MG63 (cell line): ENCODE measurements around the gene CLDN15. TPM values are rescaled to one million over a fixed set of nuclear protein-coding genes. Genes with fewer than 3 reads are reported as not detected.
"Not testable (repeated sequence)": the region's sequence is repeated elsewhere in the genome, so short reads cannot be mapped to it uniquely, and the experiment has no call there.

ENCODE experiments used
- DNase-seq: peaks from one replicate; pipeline ENCODE4 v3.0.0-alpha.2; 2020
- H3K27me3 ChIP-seq: fragments of 250-450 bp; sonication (Bioruptor Pico); 2 replicates; pipeline ENCODE4 v1.5.1; 2020; ENCODE audit warnings: mild to moderate bottlenecking, moderate library complexity
- H3K36me3 ChIP-seq: fragments of 250-450 bp; sonication (Bioruptor Pico); 2 replicates; pipeline ENCODE4 v1.5.1; 2020; ENCODE audit warnings: mild to moderate bottlenecking, moderate library complexity
- H3K4me3 ChIP-seq: fragments of 250-450 bp; sonication (Bioruptor Pico); 2 replicates; pipeline ENCODE4 v1.5.1; 2020; ENCODE audit warnings: mild to moderate bottlenecking, moderate library complexity
- H3K9me3 ChIP-seq: fragments of 250-450 bp; sonication (Bioruptor Pico); 2 replicates; pipeline ENCODE4 v1.5.1; 2020; ENCODE audit warnings: mild to moderate bottlenecking, moderate library complexity
- total RNA-seq: library from RNA; depleted of rRNA; stranded (reverse); fragments of >200 nt; shearing (Covaris generic); gene quantifications from 2 replicates; pipeline ENCODE4 v1.2.3, GENCODE V29; 2014; ENCODE audit warnings: low replicate concordance

Gene CLDN15
- total RNA-seq, 1 experiment from 2014 or later, result 4.1 TPM

GRCh38 chr7:101212014-101212413 is 25.6 kb downstream of the CLDN15 start:
- H3K36me3 ChIP-seq, result peaks cover 8% of the 10 kb centered on the region
- no peak overlapping the region for H3K4me3 ChIP-seq
- no peaks in the 10 kb centered on the region for H3K27me3 ChIP-seq
- no peaks in the 10 kb centered on the region for H3K9me3 ChIP-seq
- DNase-seq, result no peak

GRCh38 chr7:101211501-101211900 is 26.1 kb downstream of the CLDN15 start:
- H3K36me3 ChIP-seq, result peaks cover 8% of the 10 kb centered on the region
- H3K9me3 ChIP-seq, result no peaks in the 10 kb centered on the region
- H3K4me3 ChIP-seq, result no peak overlapping the region
- no peak for DNase-seq
- H3K27me3 ChIP-seq, result no peaks in the 10 kb centered on the region

- Histone ChIP-seq H3K36me3 (peaks cover 6% of the 10 kb centered on the region), H3K27me3 (no peaks in the 10 kb centered on the region), H3K4me3 (no peak overlapping the region), H3K9me3 (no peaks in the 10 kb centered on the region)
- no peak for DNase-seq
These were observed 27.5 kb downstream of the CLDN15 start for GRCh38 chr7:101210143-101210542.

GRCh38 chr7:101208794-101209193 is 28.8 kb downstream of the CLDN15 start:
- no peaks in the 10 kb centered on the region for H3K27me3 ChIP-seq
- no peaks in the 10 kb centered on the region for H3K36me3 ChIP-seq
- H3K4me3 ChIP-seq, result no peak overlapping the region
- no peak for DNase-seq
- H3K9me3 ChIP-seq, result no peaks in the 10 kb centered on the region

GRCh38 chr7:101207459-101207858 is 30.1 kb downstream of the CLDN15 start:
- no peak overlapping the region for H3K4me3 ChIP-seq
- no peaks in the 10 kb centered on the region for H3K36me3 ChIP-seq
- no peak for DNase-seq
- H3K9me3 ChIP-seq, result no peaks in the 10 kb centered on the region
- no peaks in the 10 kb centered on the region for H3K27me3 ChIP-seq

GRCh38 chr7:101206665-101207042 is 30.9 kb downstream of the CLDN15 start:
- Histone ChIP-seq H3K36me3 (no peaks in the 10 kb centered on the region), H3K4me3 (no peak overlapping the region), H3K9me3 (no peaks in the 10 kb centered on the region), H3K27me3 (no peaks in the 10 kb centered on the region)
- no peak for DNase-seq

- DNase-seq, result no peak
- Histone ChIP-seq H3K9me3 (no peaks in the 10 kb centered on the region), H3K4me3 (no peak overlapping the region)
These were observed 31.5 kb downstream of the CLDN15 start for GRCh38 chr7:101205901-101206664.

GRCh38 chr7:101203740-101204738 is 33.6 kb downstream of the CLDN15 start:
- not testable (repeated sequence) for DNase-seq, H3K36me3 ChIP-seq, H3K9me3 ChIP-seq, H3K4me3 ChIP-seq, H3K27me3 ChIP-seq

More at GRCh38 chr7:101205901-101206664, 31.5 kb downstream of the CLDN15 start:
- Histone ChIP-seq H3K36me3 (no peaks in the 10 kb centered on the region), H3K27me3 (no peaks in the 10 kb centered on the region)

- Histone ChIP-seq H3K27me3 (no peaks in the 10 kb centered on the region), H3K36me3 (no peaks in the 10 kb centered on the region), H3K4me3 (no peak overlapping the region), H3K9me3 (no peaks in the 10 kb centered on the region)
- DNase-seq, result no peak
These were observed 35.0 kb downstream of the CLDN15 start for GRCh38 chr7:101202603-101202918.

- no peak for DNase-seq
- H3K4me3 ChIP-seq, result no peak overlapping the region
- no peaks in the 10 kb centered on the region for H3K27me3 ChIP-seq
- H3K36me3 ChIP-seq, result no peaks in the 10 kb centered on the region
- H3K9me3 ChIP-seq, result no peaks in the 10 kb centered on the region
These were observed 35.7 kb downstream of the CLDN15 start for GRCh38 chr7:101201695-101202602.

- no peaks in the 10 kb centered on the region for H3K9me3 ChIP-seq
- DNase-seq, result no peak
- no peaks in the 10 kb centered on the region for H3K27me3 ChIP-seq
- H3K36me3 ChIP-seq, result no peaks in the 10 kb centered on the region
- no peak within 1 kb of the TSS for H3K4me3 ChIP-seq
These were observed 36.6 kb downstream of the CLDN15 start, which contains the start of gene MOGAT3 for GRCh38 chr7:101200862-101201599. MOGAT3 (minus strand) TSS chr7:101201036; CDS start chr7:101200854, 182 bp downstream.

- H3K9me3 ChIP-seq, result no peaks in the 10 kb centered on the region
- no peaks in the 10 kb centered on the region for H3K27me3 ChIP-seq
- H3K36me3 ChIP-seq, result no peaks in the 10 kb centered on the region
- DNase-seq, result no peak
- no peak overlapping the region for H3K4me3 ChIP-seq
These were observed 37.1 kb downstream of the CLDN15 start for GRCh38 chr7:101200504-101200861.

- DNase-seq, H3K36me3 ChIP-seq, H3K4me3 ChIP-seq, H3K9me3 ChIP-seq, H3K27me3 ChIP-seq: not testable (repeated sequence)
These were observed 38.1 kb downstream of the CLDN15 start for GRCh38 chr7:101199522-101199921.

- H3K4me3 ChIP-seq, result no peak overlapping the region
- no peaks in the 10 kb centered on the region for H3K9me3 ChIP-seq
- DNase-seq, result no peak
- H3K27me3 ChIP-seq, result no peaks in the 10 kb centered on the region
- H3K36me3 ChIP-seq, result no peaks in the 10 kb centered on the region
These were observed 39.1 kb downstream of the CLDN15 start for GRCh38 chr7:101198476-101198875.

GRCh38 chr7:101197991-101198390 is 39.6 kb downstream of the CLDN15 start:
- no peaks in the 10 kb centered on the region for H3K36me3 ChIP-seq
- DNase-seq, result no peak
- H3K4me3 ChIP-seq, result no peak overlapping the region
- H3K27me3 ChIP-seq, result no peaks in the 10 kb centered on the region
- no peaks in the 10 kb centered on the region for H3K9me3 ChIP-seq

GRCh38 chr7:101195884-101196283 is 41.7 kb downstream of the CLDN15 start:
- Histone ChIP-seq H3K36me3 (no peaks in the 10 kb centered on the region), H3K4me3 (no peak overlapping the region), H3K27me3 (no peaks in the 10 kb centered on the region), H3K9me3 (no peaks in the 10 kb centered on the region)
- DNase-seq, result no peak
